Measurements from ENCODE around the gene ADRA1B.
"Not testable (repeated sequence)": the region's sequence is repeated elsewhere in the genome, so short reads cannot be mapped to it uniquely, and the experiment has no call there.

ADRA1B gene

DNA sequence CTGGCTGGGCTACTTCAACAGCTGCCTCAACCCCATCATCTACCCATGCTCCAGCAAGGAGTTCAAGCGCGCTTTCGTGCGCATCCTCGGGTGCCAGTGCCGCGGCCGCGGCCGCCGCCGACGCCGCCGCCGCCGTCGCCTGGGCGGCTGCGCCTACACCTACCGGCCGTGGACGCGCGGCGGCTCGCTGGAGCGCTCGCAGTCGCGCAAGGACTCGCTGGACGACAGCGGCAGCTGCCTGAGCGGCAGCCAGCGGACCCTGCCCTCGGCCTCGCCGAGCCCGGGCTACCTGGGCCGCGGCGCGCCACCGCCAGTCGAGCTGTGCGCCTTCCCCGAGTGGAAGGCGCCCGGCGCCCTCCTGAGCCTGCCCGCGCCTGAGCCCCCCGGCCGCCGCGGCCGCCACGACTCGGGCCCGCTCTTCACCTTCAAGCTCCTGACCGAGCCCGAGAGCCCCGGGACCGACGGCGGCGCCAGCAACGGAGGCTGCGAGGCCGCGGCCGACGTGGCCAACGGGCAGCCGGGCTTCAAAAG is 55.7 kb downstream of the ADRA1B start:
- no peak for DNase-seq

DNA sequence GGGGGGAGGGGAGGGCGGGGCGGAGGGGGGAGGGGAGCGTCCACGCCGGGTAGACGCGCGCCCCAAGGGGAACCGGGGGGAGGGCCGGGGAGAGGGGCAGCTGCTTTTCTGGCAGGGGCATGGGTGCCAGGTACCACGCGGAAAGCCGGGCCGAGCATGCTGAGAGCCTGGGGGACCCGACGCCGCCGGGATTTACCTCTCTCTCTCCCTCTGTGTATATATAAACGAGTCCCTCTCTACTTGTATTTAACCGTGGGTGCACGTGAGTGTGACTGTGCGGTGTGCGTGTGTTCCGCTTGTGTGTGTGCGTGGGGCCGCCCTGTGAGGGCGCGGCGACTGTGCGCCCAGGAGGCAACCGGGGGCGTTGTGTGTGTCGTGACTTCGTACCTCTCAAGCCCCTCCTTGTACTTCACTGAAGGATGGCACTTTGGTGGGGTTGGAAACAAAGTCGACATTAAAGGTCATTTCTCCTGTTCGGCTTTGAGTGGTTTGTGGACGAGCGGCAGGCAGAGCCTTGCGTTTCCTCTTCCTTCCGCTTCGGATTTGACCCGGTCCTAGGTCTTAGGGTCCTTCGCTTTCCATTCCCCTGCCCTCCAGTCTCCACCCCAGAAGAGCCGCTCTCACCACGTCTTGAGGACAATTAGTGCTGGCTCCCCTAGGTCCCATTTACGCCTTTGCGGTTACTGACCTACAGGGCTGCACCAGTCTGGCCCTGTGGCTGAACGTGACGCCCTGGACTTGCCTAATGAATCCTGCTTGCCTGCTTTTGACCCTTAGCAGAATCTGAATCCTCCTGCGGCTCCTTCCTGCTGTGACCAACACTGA is 56.5 kb downstream of the ADRA1B start:
- DNase-seq = no peak

DNA sequence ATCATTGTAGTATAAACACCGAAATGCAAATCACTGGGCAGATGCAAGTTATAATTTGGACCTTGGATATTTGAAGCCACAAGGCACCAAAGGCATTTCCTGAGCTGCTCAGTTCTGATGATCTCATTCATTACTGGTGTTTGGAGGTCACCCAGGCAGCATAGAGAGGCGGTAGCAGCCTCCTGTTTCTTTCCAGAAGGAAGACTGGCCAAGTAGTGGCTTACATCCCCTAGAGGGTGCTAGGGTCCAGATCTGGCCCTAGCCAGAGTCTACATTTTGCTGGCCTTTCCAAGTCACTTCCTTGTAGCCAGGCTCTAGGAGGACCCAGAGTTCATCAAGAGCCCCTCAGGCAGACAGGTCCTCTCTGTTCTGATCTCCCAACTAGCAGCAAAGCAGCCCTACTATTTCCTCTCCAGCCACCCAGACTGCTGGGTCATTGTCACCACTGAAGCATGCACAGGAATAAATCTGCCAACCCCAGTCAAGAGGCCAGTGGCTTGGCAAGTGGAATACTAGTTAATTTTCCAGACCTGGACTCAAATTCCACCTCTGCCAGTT is 59.3 kb downstream of the ADRA1B start:
- DNase-seq = no peak

DNA sequence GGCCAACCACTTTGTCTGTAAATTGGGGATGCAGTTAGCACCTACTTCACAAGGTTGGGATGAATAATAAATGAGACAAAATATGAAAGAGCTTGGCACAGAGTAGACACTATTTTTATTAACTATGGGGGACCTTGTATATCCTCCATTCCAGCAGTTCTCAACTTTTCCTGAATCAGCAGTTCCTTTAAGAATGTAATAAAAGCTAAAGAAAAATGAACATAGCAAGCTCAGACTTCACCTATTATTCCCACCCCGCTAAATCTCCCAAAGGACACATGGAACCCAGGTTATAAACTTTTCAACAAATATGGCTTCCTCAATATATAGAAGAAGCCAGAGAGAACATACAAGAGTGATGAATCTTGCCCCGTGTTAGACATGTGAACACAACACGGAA is 60.6 kb downstream of the ADRA1B start:
- no peak for DNase-seq

DNA sequence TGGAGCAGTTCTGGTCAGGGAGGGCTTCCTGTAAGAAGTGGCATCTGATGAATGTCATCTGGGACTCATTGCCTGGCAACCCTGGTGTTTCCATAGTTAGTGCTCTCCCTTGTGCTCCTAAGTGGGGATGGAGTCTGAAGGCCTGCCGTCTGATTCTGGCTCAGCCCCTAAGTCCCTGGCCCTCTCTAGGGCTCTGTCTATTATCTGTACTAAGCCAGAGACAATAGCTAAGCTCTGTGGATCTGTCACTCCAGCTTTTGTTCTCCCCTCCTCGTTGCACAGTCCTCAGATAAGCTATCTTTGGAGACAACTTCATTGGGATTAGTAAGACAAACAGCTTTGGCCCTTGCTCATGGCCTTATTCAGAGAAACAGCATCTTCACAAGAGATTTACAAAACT is 62.1 kb downstream of the ADRA1B start:
- no peak for DNase-seq

DNA sequence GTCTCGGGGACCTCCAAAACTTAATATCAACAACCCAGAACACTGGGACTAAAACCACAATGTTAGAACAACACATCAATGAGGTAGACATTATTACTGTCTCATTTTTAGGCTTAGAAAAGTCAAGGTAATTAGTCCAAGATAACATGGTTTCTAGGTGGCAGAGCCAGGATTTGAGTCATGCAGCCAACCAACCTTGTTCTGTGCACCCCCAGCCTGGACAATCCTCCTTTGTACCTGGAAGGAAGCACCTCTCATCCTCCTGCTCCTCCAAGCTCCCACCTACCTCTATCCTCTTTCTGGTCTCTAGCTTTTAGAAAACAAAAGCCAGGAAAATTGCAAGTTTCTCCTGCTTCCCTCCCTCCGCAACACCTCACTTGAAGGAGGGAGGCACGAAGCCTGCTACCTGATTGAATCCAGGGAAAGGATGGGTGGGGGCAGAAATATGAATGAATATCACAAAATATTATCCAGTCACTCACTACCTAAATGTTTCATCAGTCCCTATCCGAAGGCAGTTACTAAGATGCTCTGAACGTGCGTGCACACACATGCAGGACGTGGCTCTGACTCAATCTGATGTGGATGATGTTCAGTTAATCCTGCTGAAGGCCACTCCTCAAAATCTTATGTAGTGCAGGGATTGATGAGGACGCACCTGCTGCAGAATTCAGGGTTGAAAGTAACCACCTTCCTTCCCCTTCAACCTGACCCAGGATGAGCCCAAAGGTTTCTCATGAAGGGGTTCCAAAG is 66.3 kb downstream of the ADRA1B start:
- DNase-seq = no peak

DNA sequence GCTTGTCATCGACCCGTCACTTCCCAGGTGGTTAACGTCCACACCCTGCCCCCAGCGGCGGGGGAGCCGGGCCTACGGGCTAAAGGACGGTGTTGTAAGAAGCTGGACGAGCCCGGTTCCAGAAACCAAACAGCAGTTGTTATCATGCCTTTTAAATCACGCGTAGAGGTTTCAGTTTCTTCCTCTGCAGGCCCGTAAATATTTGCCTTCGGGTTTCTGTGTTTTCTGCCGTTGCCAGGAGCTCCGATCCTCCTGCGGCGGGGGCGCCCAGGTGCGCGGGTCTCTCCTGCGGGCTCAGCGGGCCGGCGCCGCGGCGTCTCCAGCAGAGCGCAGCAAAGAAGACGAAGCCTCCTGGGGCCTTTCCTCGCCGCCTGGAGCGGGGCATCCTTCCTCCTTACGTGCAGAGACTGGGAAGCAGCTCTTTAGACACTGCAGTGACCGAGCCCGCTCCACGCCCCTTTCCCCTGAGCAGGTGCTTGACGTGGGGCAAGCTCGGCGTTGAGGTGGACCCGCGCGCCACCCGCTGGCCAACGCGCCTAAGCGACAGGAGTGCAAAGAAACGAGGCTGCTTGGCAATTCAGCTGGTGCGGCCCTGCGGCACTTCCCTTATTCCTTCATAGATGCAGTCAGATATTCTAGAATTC is 70.9 kb downstream of the ADRA1B start:
- no peak for DNase-seq

DNA sequence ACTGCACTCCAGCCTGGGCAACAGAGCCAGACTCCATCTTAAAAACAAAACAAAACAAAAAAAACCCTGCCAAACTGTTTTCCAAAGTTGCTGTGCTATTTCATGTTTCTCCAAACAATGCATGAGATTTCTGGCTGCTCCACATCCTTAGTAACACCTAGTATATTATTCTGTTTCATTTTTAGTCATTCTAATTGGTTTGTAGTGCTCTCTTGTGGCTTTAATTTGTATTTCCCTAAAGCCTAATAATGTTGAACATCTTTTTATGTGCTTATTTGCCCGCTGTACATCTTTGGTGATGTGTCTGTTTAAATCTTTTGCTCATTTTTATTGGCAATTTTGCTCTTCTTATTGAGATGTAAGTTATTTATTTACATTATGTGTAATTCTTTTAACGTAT is 74.2 kb downstream of the ADRA1B start:
- no peak for DNase-seq

DNA sequence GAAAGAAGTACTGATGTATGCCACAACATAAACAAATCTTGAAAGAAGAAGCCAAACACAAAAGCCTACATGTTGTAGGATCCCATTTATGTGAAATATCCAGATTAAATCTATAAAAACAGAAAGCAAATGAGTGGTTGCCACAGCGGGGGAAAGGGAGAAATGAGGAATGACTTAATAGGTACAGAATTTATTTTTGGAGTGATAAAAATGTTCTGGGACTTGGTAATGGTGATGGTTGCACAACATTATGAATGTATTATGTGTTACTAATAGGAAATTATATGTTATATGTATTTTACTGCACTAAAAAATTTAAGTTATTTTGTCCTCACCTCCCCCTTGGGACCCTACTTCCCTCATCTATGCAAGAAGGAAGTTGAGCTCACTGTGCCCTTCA is 76.3 kb downstream of the ADRA1B start:
- no peak for DNase-seq

DNA sequence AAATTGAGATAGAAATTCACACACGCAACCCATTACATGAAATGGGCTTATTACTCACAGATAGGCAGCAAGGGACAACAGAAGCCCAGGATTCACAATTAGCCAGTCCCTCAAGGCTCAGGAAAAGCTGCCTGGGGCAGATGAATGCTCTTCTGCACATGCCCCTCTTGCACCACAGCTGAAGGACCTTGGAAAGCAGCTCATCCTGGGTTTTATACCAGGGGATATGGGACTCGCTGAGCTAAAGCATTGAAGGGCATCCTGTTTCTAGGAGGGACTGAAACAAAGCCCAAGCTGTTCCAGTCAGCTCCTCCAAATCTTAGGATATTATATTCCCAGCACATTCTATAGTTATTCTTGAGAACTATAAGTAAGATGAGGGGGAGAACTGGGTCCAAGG is 76.9 kb downstream of the ADRA1B start:
- DNase-seq = no peak

DNA sequence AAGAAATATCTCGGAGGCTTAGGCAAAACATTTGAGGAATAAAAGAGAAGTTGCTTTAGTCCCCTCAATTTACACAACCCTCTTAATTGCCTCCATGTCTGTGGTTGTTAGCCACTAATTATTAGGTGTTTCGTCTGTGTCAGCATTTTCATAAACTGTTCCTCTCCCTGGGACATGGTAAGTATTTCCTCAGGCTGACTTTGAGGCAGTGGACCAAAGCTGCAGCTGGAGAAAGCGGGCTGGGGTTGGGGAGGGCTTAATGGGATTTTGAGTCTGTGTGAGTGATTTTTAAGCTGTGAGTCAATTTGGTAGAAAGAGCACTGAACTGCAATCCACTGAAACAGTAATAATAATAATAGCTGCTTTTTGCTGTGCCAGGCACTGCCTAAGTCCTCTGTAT is 79.6 kb downstream of the ADRA1B start:
- DNase-seq = no peak

DNA sequence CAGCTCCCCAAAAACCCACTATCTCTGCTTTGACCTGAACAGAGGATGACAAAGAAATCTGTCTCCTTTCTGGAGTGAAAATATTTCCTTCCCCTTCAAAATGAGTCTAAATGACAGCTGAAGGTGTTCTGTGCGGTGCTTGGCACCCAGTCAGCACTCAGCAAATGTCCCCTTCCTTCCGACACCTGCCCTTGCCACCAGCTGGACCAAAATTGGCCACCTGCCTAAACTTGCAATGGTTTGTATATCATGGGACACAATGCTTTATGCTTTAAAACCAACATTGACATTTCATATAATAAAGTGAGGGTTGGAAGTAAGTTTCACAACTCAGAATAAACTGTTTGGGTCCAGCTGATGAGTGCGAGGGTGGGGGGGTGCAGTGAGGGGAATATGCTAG is 85.2 kb downstream of the ADRA1B start:
- DNase-seq = no peak

DNA sequence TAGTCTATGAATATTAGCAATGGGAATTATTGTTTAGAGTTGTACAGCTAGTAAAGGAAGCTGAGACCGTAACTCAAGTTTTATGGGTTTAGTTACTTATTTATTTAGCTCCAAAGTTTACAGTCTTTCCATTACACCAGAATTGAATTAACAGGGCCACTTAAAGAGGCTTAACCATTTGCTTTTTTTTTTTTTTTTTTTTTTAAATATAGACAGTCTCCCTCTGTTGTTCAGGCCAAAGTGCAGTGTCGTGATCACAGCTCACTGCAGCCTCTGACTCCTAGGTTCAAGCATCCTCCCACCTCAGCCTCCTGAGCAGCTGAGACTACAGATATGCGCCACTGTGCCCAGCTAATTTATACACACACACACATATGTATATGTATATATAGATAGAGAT is 91.2 kb downstream of the ADRA1B start:
- DNase-seq = no peak

DNA sequence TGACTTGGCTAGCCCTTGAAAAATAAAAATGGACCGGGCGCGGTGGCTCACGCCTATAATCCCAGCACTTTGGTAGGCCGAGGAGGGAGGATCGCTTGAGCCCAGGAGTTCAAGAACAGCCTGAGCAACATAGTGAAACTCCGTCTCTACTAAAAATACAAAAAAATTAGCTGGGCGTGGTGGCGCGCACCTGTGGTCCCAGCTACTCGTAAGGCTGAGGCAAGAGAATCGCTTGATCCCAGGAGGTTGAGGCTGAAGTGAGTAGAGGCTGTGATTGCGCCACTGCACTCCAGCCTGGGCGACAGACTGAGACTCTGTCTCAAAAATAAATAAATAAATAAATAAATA is 92.2 kb downstream of the ADRA1B start:
- DNase-seq = not testable (repeated sequence)

DNA sequence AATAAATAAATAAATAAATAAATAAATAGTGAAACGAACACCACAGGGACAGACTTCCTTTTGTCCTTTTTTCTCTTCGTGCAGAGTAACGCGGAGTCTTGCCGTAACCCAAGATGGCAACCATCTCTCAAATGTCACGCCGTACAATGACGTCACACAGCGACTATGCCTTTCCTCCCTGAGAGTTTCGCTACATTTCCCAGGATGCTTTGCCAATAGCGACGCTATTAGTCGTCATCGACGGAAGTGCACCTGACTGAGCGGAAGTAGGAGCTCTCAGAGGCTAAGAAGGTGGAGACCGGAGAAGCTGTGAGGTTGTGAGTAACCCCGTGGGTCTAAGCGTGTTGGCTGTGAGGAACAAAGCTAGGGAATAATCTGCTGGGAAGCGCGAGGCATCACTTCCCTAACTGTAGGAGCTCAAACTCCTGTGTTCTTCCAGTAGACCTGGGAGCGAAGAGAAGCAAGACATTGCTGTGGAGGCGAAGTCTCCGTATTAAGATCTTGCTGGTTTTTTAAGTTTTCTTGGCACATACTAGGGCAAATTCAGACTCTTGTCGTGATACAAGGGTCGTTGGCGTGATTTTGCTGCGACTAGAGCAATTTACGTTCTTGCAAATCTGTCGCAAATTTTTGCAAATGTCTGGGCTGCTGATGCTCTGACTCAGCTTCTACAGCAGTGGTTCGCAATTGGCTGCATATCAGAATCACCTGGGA is 92.8 kb downstream of the ADRA1B start, which contains the start of gene TTC1:
TSS of gene TTC1 (plus strand) at position 263 of the 714 bp plus-strand sequence. CDS start 1,390 bp downstream, outside the sequence.
- DNase-seq = peak; percentile 45

DNA sequence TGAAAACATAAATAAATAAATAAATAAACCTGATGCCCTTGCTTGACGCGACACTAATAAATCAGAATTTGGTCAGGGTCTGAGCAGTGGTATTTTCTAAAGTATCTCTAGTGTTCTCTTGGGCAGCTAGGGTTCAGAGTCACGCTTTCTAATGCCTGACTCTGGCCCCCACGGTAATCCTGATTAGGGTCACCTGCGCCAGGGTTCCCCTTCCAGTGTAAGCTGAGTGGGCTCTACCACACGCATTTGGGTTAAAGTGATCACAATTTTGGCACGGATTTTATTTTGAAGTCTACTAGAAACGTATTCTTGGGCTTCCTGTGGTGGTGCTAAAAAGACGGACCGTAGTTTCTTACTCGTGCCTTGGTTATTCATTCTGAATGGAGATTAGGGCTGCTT is 93.3 kb downstream of the ADRA1B start:
- DNase-seq = no peak

DNA sequence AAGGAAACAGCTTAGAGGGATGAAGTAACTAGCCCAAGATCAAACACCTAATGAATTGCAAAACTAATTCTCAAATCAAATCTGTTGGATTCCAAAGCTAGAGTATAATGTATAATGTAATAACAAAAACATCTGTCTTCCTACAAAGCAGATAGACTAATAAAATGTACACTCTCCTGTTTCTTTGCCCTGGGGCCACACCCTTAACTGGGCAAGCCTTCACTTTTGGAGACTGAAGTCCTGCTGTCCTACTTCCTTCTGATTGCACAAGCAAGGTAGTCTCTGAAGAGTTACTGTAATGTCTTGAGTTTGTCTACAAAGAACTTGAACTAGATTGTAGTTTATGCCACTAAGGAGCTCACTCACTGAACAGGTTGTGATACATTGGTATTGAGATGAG is 95.2 kb downstream of the ADRA1B start:
- DNase-seq = no peak

DNA sequence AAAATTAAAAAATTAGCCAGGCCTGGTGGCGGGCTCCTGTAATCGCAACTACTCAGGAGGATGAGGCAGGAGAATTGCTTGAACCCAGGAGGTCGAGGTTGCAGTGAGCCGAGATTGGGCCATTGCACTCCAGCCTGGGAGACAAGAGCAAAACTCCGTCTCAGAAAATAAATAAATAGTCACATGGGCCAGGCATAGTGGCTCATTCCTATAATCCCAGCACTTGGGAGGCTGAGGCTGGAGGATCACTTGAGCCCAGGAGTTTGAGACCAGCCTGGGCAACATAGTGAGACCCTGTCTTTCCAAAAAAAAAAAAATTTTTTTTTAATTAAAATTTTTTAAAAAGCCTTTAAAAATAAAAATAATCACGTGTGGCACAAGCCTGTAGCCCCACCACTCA is 97.9 kb downstream of the ADRA1B start:
- DNase-seq = not testable (repeated sequence)

DNA sequence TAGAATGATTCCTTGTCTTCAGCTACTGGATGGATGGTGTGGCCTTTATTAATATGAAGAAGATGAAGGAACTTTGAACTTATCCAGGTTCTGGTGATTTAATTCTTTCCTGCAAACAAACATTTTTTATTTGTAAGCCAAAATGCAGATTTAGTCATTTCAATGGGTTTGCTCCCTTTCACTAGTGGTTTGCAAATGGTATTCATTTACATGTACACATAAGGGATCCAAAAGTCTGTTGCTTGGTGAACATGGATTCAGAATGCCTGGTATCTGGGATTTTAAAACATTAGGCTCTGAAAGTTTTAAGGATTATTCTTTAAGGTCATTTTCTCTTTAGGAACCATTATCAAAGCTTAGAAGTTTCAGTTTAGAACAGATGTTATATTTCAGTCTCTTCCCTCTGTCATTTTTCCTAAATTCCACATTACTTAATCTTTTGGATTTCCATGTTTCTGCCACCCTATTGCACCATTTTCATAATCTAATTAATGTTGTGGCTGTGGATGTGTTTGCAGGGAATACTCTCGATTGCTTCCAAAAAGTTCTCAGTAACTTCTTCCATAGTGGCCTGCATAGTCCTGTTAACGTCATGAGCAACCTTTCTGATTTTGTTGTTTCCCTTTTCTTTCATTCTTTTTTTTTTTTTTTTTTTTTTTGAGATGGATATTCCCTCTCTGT is 102.8 kb downstream of the ADRA1B start:
- DNase-seq = no peak

DNA sequence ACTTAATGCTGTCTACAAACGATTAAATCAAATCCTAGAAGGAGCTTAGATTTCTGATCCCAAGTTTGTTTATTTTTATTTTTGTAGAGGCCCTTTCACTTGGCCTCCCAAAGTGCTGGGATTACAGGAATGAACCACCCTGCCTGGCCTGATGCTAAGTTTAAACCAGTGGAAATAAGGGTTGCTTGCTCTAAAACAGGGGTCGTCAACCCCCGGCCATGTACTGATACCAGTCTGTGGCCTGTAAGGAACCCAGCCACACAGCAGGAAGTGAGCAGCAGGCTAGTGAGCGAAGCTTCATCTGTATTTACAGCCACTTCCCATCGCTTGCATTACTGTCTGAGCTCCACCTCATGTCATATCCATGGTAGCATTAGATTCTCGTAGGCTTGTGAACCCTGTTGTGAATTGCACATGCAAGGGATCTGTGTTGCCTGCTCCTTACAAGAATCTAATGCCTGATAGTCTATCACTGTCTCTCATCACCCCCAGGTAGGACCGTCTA is 104.0 kb downstream of the ADRA1B start:
- no peak for DNase-seq

DNA sequence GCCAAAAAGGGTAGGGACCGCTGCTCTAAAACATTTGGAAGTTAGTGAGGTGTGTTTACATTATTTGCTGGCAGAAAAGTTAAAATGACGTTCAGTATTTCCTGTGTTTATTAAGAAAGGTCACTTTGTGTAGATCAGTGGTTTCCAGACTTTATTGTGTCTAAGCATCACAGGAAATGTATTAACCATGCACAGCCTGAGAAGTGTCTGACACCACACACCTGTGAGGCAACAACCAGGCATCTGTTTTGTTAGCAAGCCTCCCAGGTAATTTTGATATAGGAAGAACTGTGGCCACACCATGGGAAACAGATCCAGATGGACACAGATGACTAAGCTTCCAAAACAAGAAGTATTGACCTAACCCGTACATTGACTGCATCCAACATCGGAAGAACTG is 104.7 kb downstream of the ADRA1B start:
- no peak for DNase-seq

Data from KG1 (cell line).